HEK293T (cell line): Measurements from ENCODE around the gene ADSS1.

Experiments used
- CTCF ChIA-PET: fragments of 350-600 bp; formaldehyde crosslinking; extraction: SDS; loops from one replicate; lab custom pipeline; 2021; ENCODE audit warnings: antibody characterized with exemption, inconsistent platforms; lab: Yijun Ruan, JAX
- POLR2A ChIA-PET: fragments of 350-600 bp; formaldehyde crosslinking; extraction: SDS; loops from one replicate; lab custom pipeline; 2020; ENCODE audit warnings: antibody characterized with exemption, inconsistent platforms; lab: Yijun Ruan, JAX
- DNase-seq: peaks from one replicate; pipeline ENCODE4 v3.0.0; 2012; ENCODE audit warnings: mixed read lengths; ENCODE audit errors: extremely low spot score
- ARNT ChIP-seq: fragments of 450-650 bp; IDR thresholded peaks from 2 replicates; pipeline ENCODE4 v1.6.1; 2017; ENCODE audit warnings: mild to moderate bottlenecking
- BHLHE40 ChIP-seq: fragments of 450-650 bp; IDR thresholded peaks from 2 replicates; pipeline ENCODE4 v1.6.1; 2016; ENCODE audit warnings: mild to moderate bottlenecking, moderate library complexity, borderline replicate concordance
- CTBP1 ChIP-seq: fragments of 450-650 bp; IDR thresholded peaks from 2 replicates; pipeline ENCODE4 v1.6.1; 2016; ENCODE audit warnings: borderline replicate concordance
- ELF4 ChIP-seq: fragments of 450-650 bp; IDR thresholded peaks from 2 replicates; pipeline ENCODE4 v1.6.1; 2017; ENCODE audit warnings: antibody characterized with exemption
- FOXA1 ChIP-seq: fragments of 450-650 bp; IDR thresholded peaks from 2 replicates; pipeline ENCODE4 v1.6.1; 2016; ENCODE audit warnings: mild to moderate bottlenecking
- FOXK2 ChIP-seq: fragments of 450-650 bp; IDR thresholded peaks from 2 replicates; pipeline ENCODE4 v1.6.1; 2016; ENCODE audit warnings: mild to moderate bottlenecking
- FOXM1 ChIP-seq: fragments of 450-650 bp; IDR thresholded peaks from 2 replicates; pipeline ENCODE4 v1.6.1; 2017; ENCODE audit warnings: mild to moderate bottlenecking, borderline replicate concordance
- HDGF ChIP-seq: fragments of 450-650 bp; IDR thresholded peaks from 2 replicates; pipeline ENCODE4 v1.6.1; 2017; ENCODE audit warnings: antibody characterized with exemption, borderline replicate concordance
- L3MBTL2 ChIP-seq: fragments of 450-650 bp; conservative IDR thresholded peaks from 2 replicates; pipeline ENCODE4 v1.6.1; 2016; ENCODE audit warnings: mild to moderate bottlenecking
- LEF1 ChIP-seq: fragments of 450-650 bp; IDR thresholded peaks from 2 replicates; pipeline ENCODE4 v1.6.1; 2017; ENCODE audit warnings: mild to moderate bottlenecking, borderline replicate concordance
- NFRKB ChIP-seq: fragments of 450-650 bp; IDR thresholded peaks from 2 replicates; pipeline ENCODE4 v1.6.1; 2016; ENCODE audit warnings: mild to moderate bottlenecking, moderate library complexity
- SP1 ChIP-seq: fragments of 450-650 bp; IDR thresholded peaks from 2 replicates; pipeline ENCODE4 v1.6.1; 2017
- SUZ12 ChIP-seq: fragments of 450-650 bp; IDR thresholded peaks from 2 replicates; pipeline ENCODE4 v1.6.1; 2016; ENCODE audit warnings: mild to moderate bottlenecking
- TARDBP ChIP-seq: fragments of 450-650 bp; IDR thresholded peaks from 2 replicates; pipeline ENCODE4 v1.6.1; 2016
- ZNF384 ChIP-seq: fragments of 450-650 bp; IDR thresholded peaks from 2 replicates; pipeline ENCODE4 v1.6.1; 2016
- TF ChIP-seq, protein P1 (sequence below): fragments of 450-650 bp; IDR thresholded peaks from 2 replicates; pipeline ENCODE4 v1.6.1; 2016

The ADSS1 gene

DNA sequence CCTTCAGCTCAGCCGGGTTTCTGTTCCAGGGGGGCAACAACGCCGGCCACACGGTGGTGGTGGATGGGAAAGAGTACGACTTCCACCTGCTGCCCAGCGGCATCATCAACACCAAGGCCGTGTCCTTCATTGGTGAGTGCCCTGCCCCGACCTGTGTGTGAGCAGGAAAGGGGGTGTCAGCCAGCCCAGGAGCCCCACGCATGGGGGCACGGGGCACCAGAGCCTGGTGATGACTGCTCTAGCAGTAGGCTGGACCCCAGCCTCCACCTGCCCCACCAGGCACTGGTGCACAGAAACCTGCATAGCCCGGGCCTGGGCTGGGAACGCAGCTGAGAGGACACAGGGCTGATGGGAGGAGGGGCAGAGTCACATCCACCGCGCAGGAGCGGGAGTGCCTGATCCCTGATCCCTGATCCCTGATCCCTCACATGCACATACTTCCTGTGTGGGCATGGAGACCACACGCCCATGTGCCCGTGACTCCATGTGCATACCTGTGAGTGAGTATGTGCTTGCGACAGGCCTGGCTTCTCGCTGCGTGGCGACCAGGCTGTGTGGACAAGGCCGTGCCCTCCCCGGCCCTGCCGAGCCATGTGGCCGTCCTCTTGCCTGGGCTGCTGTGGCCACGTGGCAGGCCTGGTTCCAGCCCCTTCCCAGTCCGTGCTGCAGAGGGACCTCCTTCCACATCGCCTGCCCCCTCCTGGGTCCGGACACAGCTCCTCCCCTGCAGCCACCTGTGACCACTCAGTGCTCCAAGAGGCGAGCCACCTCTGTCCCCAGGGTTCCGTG lies 11.2 kb downstream of the ADSS1 start:
- no peak for TF ChIP-seq BHLHE40
- no peak for TF ChIP-seq ARNT
- TF ChIP-seq FOXM1 = no peak
- no peak for TF ChIP-seq LEF1
- TF ChIP-seq L3MBTL2 = no peak
- TF ChIP-seq SUZ12 = no peak
- TF ChIP-seq FOXA1 = no peak
- no peak for TF ChIP-seq ZNF384
- TF ChIP-seq SP1 = no peak
- TF ChIP-seq, protein P1, sequence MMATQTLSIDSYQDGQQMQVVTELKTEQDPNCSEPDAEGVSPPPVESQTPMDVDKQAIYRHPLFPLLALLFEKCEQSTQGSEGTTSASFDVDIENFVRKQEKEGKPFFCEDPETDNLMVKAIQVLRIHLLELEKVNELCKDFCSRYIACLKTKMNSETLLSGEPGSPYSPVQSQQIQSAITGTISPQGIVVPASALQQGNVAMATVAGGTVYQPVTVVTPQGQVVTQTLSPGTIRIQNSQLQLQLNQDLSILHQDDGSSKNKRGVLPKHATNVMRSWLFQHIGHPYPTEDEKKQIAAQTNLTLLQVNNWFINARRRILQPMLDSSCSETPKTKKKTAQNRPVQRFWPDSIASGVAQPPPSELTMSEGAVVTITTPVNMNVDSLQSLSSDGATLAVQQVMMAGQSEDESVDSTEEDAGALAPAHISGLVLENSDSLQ = no peak
- no peak for TF ChIP-seq CTBP1
- TF ChIP-seq NFRKB = no peak
- no peak for TF ChIP-seq HDGF
- no peak for TF ChIP-seq ELF4
- TF ChIP-seq TARDBP = no peak
- CTCF ChIA-PET = interaction anchor here (1.4 kb wide), 1 partner anchor 17 kb away, joined by 3 read pairs; no protein-coding TSS in a partner anchor
- no peak for DNase-seq
- POLR2A ChIA-PET = interaction anchor here (2.8 kb wide), 1 partner anchor 17 kb away, joined by 16 read pairs; the partner anchor contains the start of gene SIVA1

DNA sequence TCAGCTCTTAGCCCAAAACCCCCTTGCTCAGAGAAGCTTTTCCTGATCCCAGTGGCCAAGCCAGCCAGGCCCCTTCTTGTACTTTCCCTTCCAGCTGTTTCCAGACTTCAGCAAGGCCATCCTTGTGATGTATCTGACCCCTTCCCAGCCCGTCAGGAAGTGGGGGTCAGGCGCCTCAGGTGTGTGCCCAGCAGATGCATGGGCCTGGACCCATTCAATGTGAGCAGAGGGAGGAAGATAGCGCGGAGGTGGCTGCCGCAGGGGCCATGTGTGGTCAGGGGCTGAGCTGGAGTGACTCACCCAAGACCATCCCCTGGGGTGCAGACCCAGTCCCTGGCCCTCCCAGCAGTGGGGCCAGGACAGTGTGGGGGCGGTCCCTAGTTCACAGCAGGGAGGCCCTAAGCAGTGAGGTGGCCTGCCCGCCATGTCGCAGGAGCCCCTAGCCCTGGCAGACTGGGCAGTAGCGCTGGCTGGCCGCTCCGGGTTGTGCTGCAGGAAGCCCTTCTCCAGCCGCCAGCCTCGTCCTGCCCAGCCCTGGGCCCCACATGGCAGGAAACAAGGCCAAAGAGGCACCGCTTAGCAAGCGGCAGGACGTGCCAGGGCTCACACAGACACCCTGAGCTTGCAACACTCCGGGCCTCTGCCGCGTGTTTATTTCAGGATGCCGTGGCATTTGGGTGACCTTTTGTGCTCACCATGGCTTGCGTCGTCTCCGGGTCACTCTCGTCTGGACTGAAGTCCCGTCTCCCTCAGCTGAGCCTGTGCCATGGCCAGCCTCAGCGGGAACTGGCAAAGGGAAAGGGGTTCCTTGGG lies 12.0 kb downstream of the ADSS1 start:
- DNase-seq = no peak
- ChIA-PET CTCF (interaction anchor here (1.4 kb wide), 1 partner anchor 16 kb away, joined by 3 read pairs; no protein-coding TSS in a partner anchor), POLR2A (interaction anchor here (2.8 kb wide), 1 partner anchor 16 kb away, joined by 16 read pairs; the partner anchor contains the start of gene SIVA1)

DNA sequence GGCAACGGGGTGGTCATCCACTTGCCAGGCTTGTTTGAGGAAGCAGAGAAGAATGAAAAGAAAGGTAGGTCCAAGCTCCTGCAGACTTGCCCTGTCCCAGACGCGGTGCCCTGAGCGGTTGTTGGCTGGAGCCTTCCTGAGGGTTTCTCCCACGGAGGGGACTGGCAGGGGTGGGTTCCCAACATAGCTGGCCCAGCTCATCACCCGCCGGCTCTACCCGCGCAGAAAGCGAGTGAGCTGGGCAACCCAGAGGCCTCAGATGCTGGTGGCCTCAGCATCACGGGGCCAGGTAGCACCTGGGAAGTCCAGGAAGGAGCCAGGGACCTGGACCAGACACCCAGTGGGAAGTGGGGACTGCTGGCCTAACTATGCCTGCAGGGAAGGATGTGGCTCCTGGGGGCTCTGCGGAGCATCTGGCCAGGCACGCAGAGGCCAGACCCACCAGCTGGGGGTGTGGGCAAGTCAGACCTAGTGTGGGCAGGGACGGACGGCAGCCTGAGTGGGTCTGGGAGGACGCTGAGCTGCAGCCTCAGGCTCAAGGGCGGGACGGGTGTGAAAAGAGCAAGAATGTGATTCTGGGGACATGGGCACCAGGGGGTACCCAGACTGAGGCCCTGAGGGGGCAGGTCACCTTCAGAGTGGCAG lies 14.5 kb downstream of the ADSS1 start:
- ChIA-PET CTCF (no interaction called here), POLR2A (interaction anchor here (1.0 kb wide), 1 partner anchor 14 kb away, joined by 3 read pairs; the partner anchor contains the start of gene SIVA1)
- DNase-seq = no peak

More for the DNA sequence above, 12.0 kb downstream of the ADSS1 start:
- TF ChIP-seq FOXM1 (no peak), NFRKB (no peak), L3MBTL2 (no peak), LEF1 (no peak), SUZ12 (no peak), BHLHE40 (no peak), ARNT (no peak), CTBP1 (no peak), SP1 (no peak), ELF4 (no peak), FOXK2 (no peak), ZNF384 (no peak)
- TF ChIP-seq, protein P1 = no peak

DNA sequence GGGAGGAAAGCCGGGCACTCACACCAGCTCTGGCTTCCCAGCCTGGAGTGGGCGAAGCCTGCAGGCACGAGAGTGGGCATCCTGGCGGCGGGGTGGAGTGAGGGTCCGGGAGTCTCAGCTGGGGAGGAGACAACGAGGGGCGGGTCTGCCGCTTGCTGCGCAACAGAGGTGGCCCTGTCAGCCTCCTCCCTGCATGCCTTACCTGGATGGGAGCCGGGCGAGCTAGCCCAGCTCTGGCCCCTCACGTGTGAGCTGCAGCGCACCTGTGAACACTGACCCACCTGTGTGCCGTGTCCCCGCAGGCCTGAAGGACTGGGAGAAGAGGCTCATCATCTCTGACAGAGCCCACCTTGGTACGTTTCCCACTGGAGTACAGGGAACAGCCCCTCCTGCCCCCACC lies 15.0 kb downstream of the ADSS1 start:
- no peak for TF ChIP-seq ELF4
- TF ChIP-seq ZNF384 = no peak
- TF ChIP-seq FOXA1 = no peak
- no peak for TF ChIP-seq BHLHE40
- no peak for TF ChIP-seq SUZ12
- TF ChIP-seq ARNT = no peak
- TF ChIP-seq HDGF = no peak
- no peak for TF ChIP-seq SP1
- no peak for TF ChIP-seq LEF1
- no peak for TF ChIP-seq CTBP1
- no peak for TF ChIP-seq NFRKB
- no peak for TF ChIP-seq FOXK2
- no peak for DNase-seq
- ChIA-PET POLR2A (interaction anchor here (1.0 kb wide), 1 partner anchor 14 kb away, joined by 3 read pairs; the partner anchor contains the start of gene SIVA1), CTCF (no interaction called here)

More for the DNA sequence above, 14.5 kb downstream of the ADSS1 start:
- TF ChIP-seq ELF4 (no peak), SP1 (no peak), ZNF384 (no peak), SUZ12 (no peak), HDGF (no peak), BHLHE40 (no peak), NFRKB (no peak), FOXM1 (no peak), FOXA1 (no peak), ARNT (no peak), CTBP1 (no peak), FOXK2 (no peak), LEF1 (no peak), TARDBP (no peak), L3MBTL2 (no peak)
- TF ChIP-seq, protein P1 = no peak
